ENCODE data around the gene IMP3. TPM values are rescaled to one million over a fixed set of nuclear protein-coding genes. Genes with fewer than 3 reads are reported as not detected.
"Not testable (repeated sequence)": the region's sequence is repeated elsewhere in the genome, so short reads cannot be mapped to it uniquely, and the experiment has no call there.

The IMP3 gene
- total RNA-seq (10 to 100 TPM; 52.8 to 69.9 TPM), polyA plus RNA-seq (ENCODE audit: insufficient read length in 6 of 6) (10 to 100 TPM; 38.6 to 48.6 (median 43.9) TPM)
- long read RNA-seq, donor 1, transcript IMP3-202 (1 exons, 1,237 nt), result major isoform, 107 of 140 reads
- long read RNA-seq, donor 1, partial matches to known transcripts, result 33 of 140 reads
- long read RNA-seq, donor 1, other reads (novel, unspliced or antisense), result 0 of 140 reads
- long read RNA-seq, donor 2, transcript IMP3-202 (1 exons, 1,237 nt), result major isoform, 77 of 104 reads
- long read RNA-seq, donor 2, partial matches to known transcripts, result 27 of 104 reads
- long read RNA-seq, donor 2, other reads (novel, unspliced or antisense), result 0 of 104 reads
- long read RNA-seq, donor 3, transcript IMP3-202 (1 exons, 1,237 nt), result major isoform, 66 of 72 reads
- long read RNA-seq, donor 3, partial matches to known transcripts, result 6 of 72 reads
- long read RNA-seq, donor 3, other reads (novel, unspliced or antisense), result 0 of 72 reads
- long read RNA-seq, donor 4, transcript IMP3-202 (1 exons, 1,237 nt), result major isoform, 94 of 100 reads
- long read RNA-seq, donor 4, partial matches to known transcripts, result 0 of 100 reads
- long read RNA-seq, donor 4, other reads (novel, unspliced or antisense), result 6 of 100 reads
- long read RNA-seq, donor 5, transcript IMP3-202 (1 exons, 1,237 nt), result major isoform, 60 of 60 reads
- long read RNA-seq, donor 5, partial matches to known transcripts, result 0 of 60 reads
- long read RNA-seq, donor 5, other reads (novel, unspliced or antisense), result 0 of 60 reads
- long read RNA-seq, donor 6, transcript IMP3-202 (1 exons, 1,237 nt), result major isoform, 106 of 106 reads
- long read RNA-seq, donor 6, partial matches to known transcripts, result 0 of 106 reads
- long read RNA-seq, donor 6, other reads (novel, unspliced or antisense), result 0 of 106 reads
- long read RNA-seq, donor 7, transcript IMP3-202 (1 exons, 1,237 nt), result major isoform, 45 of 45 reads
- long read RNA-seq, donor 7, partial matches to known transcripts, result 0 of 45 reads
- long read RNA-seq, donor 7, other reads (novel, unspliced or antisense), result 0 of 45 reads
- long read RNA-seq, donor 8, transcript IMP3-202 (1 exons, 1,237 nt), result major isoform, 44 of 44 reads
- long read RNA-seq, donor 8, partial matches to known transcripts, result 0 of 44 reads
- long read RNA-seq, donor 8, other reads (novel, unspliced or antisense), result 0 of 44 reads
- long read RNA-seq, donor 9, result 0 reads
- long read RNA-seq, donor 10, transcript IMP3-202 (1 exons, 1,237 nt), result major isoform, 203 of 204 reads
- long read RNA-seq, donor 10, partial matches to known transcripts, result 0 of 204 reads
- long read RNA-seq, donor 10, other reads (novel, unspliced or antisense), result 1 of 204 reads
- long read RNA-seq, donor 11, result 0 reads
- long read RNA-seq, donor 12, transcript IMP3-202 (1 exons, 1,237 nt), result major isoform, 60 of 60 reads
- long read RNA-seq, donor 12, partial matches to known transcripts, result 0 of 60 reads
- long read RNA-seq, donor 12, other reads (novel, unspliced or antisense), result 0 of 60 reads

DNA sequence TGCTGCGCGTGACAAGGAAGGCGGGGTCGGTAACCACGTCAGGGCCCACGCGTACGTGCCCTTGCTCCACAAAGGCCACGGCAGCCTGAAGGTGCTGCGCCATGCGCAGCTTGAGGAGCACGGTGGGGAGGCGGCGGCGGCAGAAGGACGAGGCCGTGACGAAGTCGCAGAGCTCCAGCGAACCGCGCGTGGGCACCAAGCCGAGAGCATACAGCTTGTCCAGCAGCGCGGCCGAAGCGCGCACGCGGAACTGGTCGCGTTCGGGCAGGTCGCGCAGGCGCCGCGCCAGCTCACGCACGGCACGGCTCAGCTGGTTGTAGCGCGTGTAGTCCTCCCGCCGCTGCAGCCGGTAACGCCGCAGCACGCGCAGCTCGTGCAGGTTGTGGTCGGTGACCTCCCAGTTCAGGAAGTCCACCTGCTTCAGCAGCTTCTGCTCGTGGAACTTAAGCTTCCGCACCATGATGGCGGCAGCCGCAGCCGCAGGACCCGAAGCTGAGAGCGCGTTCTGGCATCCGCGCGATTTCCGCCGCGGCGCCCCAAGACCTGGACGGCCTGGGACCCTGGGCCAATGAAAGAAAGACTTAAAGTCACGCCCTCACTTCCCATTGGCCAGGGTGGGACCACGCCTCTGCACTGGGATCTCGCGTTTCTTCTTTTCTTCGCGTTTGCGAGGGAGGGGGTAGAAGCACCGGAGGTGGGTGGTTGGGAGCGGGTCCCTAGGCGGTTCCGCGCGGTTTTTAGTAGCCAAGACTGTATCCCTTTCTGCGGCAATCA is at the start of gene IMP3:
TSS of gene IMP3 (minus strand) at position 516 of the 774 bp plus-strand sequence. CDS start at position 460, 56 bp downstream.
- H3K4me3 ChIP-seq, result peak within 1 kb of the TSS; percentile 90 to 96
- TF ChIP-seq, protein P1, sequence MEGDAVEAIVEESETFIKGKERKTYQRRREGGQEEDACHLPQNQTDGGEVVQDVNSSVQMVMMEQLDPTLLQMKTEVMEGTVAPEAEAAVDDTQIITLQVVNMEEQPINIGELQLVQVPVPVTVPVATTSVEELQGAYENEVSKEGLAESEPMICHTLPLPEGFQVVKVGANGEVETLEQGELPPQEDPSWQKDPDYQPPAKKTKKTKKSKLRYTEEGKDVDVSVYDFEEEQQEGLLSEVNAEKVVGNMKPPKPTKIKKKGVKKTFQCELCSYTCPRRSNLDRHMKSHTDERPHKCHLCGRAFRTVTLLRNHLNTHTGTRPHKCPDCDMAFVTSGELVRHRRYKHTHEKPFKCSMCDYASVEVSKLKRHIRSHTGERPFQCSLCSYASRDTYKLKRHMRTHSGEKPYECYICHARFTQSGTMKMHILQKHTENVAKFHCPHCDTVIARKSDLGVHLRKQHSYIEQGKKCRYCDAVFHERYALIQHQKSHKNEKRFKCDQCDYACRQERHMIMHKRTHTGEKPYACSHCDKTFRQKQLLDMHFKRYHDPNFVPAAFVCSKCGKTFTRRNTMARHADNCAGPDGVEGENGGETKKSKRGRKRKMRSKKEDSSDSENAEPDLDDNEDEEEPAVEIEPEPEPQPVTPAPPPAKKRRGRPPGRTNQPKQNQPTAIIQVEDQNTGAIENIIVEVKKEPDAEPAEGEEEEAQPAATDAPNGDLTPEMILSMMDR (IDR thresholded peaks at IDR 0.05), result peak in 1 of 2 donors; percentile 21
- no peaks in the 10 kb centered on the region for H3K27me3 ChIP-seq
- H3K9me3 ChIP-seq, result no peaks in the 10 kb centered on the region
- no peaks in the 10 kb centered on the region for H3K36me3 ChIP-seq
- intact Hi-C loops (cut with DNase I), result no loop called here
- DNase-seq, result peak; percentile 95 to 98 (median 96)
- peaks cover 7 to 42% of the 10 kb centered on the region in 2 donors for H3K4me1 ChIP-seq
- H3K27ac ChIP-seq, result peak within 1 kb of the TSS; percentile 93 to 97
- peak; percentile 96 for ATAC-seq

- ATAC-seq, result not testable (repeated sequence)
- peak in 1 of 4 donors; percentile 66 for DNase-seq
These were observed 49.4 kb upstream of the IMP3 start for GRCh38 chr15:75689429-75689828.

GRCh38 chr15:75688831-75689230 is 48.8 kb upstream of the IMP3 start:
- Histone ChIP-seq H3K36me3 (no peaks in the 10 kb centered on the region), H3K4me3 (no peak overlapping the region), H3K4me1 (peaks cover 0 to 10% of the 10 kb centered on the region in 2 donors), H3K27me3 (peaks cover 0 to 10% of the 10 kb centered on the region in 2 donors), H3K9me3 (no peaks in the 10 kb centered on the region), H3K27ac (no peak overlapping the region)
- ATAC-seq (no peak), DNase-seq (no peak)
- intact Hi-C loops (cut with DNase I), result loop anchor here in 1 of 2 donors (10.0 kb wide), 1 partner anchor 116 kb away; no protein-coding TSS in a partner anchor
- TF ChIP-seq, protein P1 (IDR thresholded peaks at IDR 0.05), result no peak

More at GRCh38 chr15:75689429-75689828, 49.4 kb upstream of the IMP3 start:
- intact Hi-C loops (cut with DNase I), result loop anchor here in 1 of 2 donors (10.0 kb wide), 1 partner anchor 115 kb away; no protein-coding TSS in a partner anchor
- Histone ChIP-seq H3K27me3 (peaks cover 0 to 16% of the 10 kb centered on the region in 2 donors), H3K4me1 (peaks cover 6 to 12% of the 10 kb centered on the region in 2 donors)
- H3K36me3 ChIP-seq, H3K9me3 ChIP-seq, H3K27ac ChIP-seq, H3K4me3 ChIP-seq: not testable (repeated sequence)

DNA sequence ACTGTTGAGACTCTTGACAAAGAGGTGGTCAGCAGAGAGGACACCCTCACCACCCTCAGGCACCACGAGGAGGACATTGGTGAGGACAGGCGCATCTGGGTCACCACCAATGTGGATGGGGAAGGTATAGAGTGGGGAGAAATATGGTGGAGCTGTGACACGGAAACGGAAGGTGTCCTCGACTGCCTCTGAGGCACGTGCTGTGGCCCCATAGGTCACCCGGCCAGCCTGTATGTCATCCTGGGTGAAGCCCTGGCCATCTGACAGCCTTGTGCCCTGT is 48.2 kb upstream of the IMP3 start:
- intact Hi-C loops (cut with DNase I), result loop anchor here in 1 of 2 donors (10.0 kb wide), 1 partner anchor 117 kb away; no protein-coding TSS in a partner anchor
- ATAC-seq (no peak), DNase-seq (no peak)
- H3K36me3 ChIP-seq, result no peaks in the 10 kb centered on the region
- TF ChIP-seq, protein P1 (IDR thresholded peaks at IDR 0.05), result no peak
- H3K27ac ChIP-seq, result no peak overlapping the region
- no peak overlapping the region for H3K4me3 ChIP-seq
- H3K9me3 ChIP-seq, result no peaks in the 10 kb centered on the region
- H3K4me1 ChIP-seq, result peaks cover 0 to 8% of the 10 kb centered on the region in 2 donors
- H3K27me3 ChIP-seq, result peaks cover 0 to 4% of the 10 kb centered on the region in 2 donors

All from left lung (tissue), 14 donors.